ENCODE results near the gene SIPA1L3.

SIPA1L3 gene

DNA sequence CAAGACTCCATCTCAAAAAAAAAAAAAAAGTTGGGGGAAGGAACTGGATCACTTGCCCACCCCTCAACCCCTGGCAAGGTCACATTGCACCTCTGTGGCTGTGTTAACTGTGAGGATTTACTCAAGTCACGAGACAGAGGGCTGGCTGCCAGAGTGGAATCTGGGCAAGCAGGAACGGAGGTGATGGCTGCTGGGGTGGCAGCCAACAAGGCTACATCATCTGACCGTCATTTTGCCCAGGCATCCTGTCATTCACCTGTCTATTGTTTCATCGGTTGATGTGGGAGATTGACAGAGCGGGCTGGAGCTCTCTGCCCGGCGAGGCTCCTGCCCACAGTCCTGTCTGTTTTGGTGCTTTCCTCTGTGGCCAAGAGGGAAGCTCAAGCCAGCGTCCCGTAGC lies 241.3 kb downstream of the SIPA1L3 start:
- H3K4me3 ChIP-seq (ENCODE audit: low read depth, low read length), result no peak overlapping the region
- CTCF ChIA-PET, result interaction anchor here (1.6 to 5.5 kb wide), 3 partner anchors 13 to 246 kb away, joined by 6 to 51 read pairs (median 13); no protein-coding TSS in a partner anchor
- no peak overlapping the region for H3K27ac ChIP-seq (ENCODE audit: extremely low read depth, low read depth, low read length)
- no peaks in the 10 kb centered on the region for H3K9me3 ChIP-seq (ENCODE audit: control insufficient read depth, insufficient read depth, low read depth, low read length)
- peaks cover 0 to 33% of the 10 kb centered on the region in 2 experiments; a peak in 2 of 3 replicates for H3K36me3 ChIP-seq (ENCODE audit: control insufficient read depth in 2 of 2, insufficient read depth in 1 of 2, low read length in 2 of 2)
- H3K4me1 ChIP-seq (ENCODE audit: control insufficient read depth, insufficient read depth, low read length), result peaks cover 2% of the 10 kb centered on the region; the same call in 1 of the 2 replicates
- POLR2A ChIA-PET, result no interaction called here
- TF ChIP-seq SP2 (tag by site-specific recombination; IDR thresholded peaks at IDR 0.05), result no peak
- TF ChIP-seq, protein P1, sequence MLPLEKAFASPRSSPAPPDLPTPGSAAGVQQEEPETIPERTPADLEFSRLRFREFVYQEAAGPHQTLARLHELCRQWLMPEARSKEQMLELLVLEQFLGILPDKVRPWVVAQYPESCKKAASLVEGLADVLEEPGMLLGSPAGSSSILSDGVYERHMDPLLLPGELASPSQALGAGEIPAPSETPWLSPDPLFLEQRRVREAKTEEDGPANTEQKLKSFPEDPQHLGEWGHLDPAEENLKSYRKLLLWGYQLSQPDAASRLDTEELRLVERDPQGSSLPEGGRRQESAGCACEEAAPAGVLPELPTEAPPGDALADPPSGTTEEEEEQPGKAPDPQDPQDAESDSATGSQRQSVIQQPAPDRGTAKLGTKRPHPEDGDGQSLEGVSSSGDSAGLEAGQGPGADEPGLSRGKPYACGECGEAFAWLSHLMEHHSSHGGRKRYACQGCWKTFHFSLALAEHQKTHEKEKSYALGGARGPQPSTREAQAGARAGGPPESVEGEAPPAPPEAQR (tag by site-specific recombination; IDR thresholded peaks at IDR 0.05), result no peak
- TF ChIP-seq, protein P2, sequence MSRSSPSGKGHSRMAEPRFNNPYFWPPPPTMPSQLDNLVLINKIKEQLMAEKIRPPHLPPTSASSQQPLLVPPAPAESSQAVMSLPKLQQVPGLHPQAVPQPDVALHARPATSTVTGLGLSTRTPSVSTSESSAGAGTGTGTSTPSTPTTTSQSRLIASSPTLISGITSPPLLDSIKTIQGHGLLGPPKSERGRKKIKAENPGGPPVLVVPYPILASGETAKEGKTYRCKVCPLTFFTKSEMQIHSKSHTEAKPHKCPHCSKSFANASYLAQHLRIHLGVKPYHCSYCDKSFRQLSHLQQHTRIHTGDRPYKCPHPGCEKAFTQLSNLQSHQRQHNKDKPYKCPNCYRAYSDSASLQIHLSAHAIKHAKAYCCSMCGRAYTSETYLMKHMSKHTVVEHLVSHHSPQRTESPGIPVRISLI (tag by site-specific recombination; IDR thresholded peaks at IDR 0.05), result no peak
- TF ChIP-seq, protein P3, sequence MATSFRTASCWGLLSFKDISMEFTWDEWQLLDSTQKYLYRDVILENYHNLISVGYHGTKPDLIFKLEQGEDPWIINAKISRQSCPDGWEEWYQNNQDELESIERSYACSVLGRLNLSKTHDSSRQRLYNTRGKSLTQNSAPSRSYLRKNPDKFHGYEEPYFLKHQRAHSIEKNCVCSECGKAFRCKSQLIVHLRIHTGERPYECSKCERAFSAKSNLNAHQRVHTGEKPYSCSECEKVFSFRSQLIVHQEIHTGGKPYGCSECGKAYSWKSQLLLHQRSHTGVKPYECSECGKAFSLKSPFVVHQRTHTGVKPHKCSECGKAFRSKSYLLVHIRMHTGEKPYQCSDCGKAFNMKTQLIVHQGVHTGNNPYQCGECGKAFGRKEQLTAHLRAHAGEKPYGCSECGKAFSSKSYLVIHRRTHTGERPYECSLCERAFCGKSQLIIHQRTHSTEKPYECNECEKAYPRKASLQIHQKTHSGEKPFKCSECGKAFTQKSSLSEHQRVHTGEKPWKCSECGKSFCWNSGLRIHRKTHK (tag by site-specific recombination; IDR thresholded peaks at IDR 0.05), result no peak
- no peak for TF ChIP-seq ZNF530 (tag by site-specific recombination; IDR thresholded peaks at IDR 0.05; ENCODE audit: low read depth)
- TF ChIP-seq ZNF37A (tag by site-specific recombination; IDR thresholded peaks at IDR 0.05), result no peak
- no peak for TF ChIP-seq ZNF211 (tag by site-specific recombination; IDR thresholded peaks at IDR 0.05; ENCODE audit: low read depth)
- TF ChIP-seq, protein P4, sequence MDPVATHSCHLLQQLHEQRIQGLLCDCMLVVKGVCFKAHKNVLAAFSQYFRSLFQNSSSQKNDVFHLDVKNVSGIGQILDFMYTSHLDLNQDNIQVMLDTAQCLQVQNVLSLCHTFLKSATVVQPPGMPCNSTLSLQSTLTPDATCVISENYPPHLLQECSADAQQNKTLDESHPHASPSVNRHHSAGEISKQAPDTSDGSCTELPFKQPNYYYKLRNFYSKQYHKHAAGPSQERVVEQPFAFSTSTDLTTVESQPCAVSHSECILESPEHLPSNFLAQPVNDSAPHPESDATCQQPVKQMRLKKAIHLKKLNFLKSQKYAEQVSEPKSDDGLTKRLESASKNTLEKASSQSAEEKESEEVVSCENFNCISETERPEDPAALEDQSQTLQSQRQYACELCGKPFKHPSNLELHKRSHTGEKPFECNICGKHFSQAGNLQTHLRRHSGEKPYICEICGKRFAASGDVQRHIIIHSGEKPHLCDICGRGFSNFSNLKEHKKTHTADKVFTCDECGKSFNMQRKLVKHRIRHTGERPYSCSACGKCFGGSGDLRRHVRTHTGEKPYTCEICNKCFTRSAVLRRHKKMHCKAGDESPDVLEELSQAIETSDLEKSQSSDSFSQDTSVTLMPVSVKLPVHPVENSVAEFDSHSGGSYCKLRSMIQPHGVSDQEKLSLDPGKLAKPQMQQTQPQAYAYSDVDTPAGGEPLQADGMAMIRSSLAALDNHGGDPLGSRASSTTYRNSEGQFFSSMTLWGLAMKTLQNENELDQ (tag by site-specific recombination; IDR thresholded peaks at IDR 0.05; ENCODE audit: low read depth), result no peak
- TF ChIP-seq ZNF140 (tag by site-specific recombination; IDR thresholded peaks at IDR 0.05), result no peak
- TF ChIP-seq ZNF223 (tag by site-specific recombination; IDR thresholded peaks at IDR 0.05), result no peak
- no peak for TF ChIP-seq ZNF48 (tag by site-specific recombination; IDR thresholded peaks at IDR 0.05)
- no peak for TF ChIP-seq KLF8 (tag by site-specific recombination; IDR thresholded peaks at IDR 0.05)
- TF ChIP-seq ZNF391 (tag by site-specific recombination; IDR thresholded peaks at IDR 0.05; ENCODE audit: borderline replicate concordance, low read depth), result no peak
- no peak for TF ChIP-seq ZBTB21 (tag by site-specific recombination; IDR thresholded peaks at IDR 0.05)
- TF ChIP-seq ZNF701 (tag by site-specific recombination; IDR thresholded peaks at IDR 0.05), result no peak
- TF ChIP-seq ZNF112 (tag by site-specific recombination; IDR thresholded peaks at IDR 0.05), result no peak
- no peak for TF ChIP-seq ZNF830 (tag by site-specific recombination; IDR thresholded peaks at IDR 0.05; ENCODE audit: low read depth)
- no peak for TF ChIP-seq ZNF510 (tag by site-specific recombination; IDR thresholded peaks at IDR 0.05; ENCODE audit: insufficient replicate concordance)

DNA sequence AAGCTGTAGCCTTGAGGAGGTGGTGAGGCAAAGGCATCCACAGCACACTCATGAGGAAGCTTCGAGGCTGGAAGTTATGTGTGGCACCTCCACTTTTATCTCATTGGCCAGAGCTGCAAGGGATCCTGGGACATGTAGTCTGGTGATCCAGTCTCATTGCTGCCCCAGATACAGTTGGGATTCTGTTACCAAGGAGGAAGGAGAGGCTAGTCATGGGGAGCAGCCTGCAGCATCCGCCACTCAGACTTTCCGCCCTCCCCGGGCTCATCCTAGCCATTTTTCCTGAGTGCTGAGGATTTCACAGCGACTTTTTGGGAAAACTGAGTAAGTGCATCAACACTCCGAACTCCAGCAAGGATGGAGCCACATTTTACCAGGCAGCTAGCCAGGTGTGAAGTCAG lies 242.7 kb downstream of the SIPA1L3 start:
- Histone ChIP-seq H3K4me1 (ENCODE audit: control insufficient read depth, insufficient read depth, low read length) (peaks cover 2% of the 10 kb centered on the region; the same call in 1 of the 2 replicates), H3K27ac (ENCODE audit: extremely low read depth, low read depth, low read length) (no peak overlapping the region), H3K9me3 (ENCODE audit: control insufficient read depth, insufficient read depth, low read depth, low read length) (no peaks in the 10 kb centered on the region), H3K36me3 (ENCODE audit: control insufficient read depth in 2 of 2, insufficient read depth in 1 of 2, low read length in 2 of 2) (peaks cover 0 to 46% of the 10 kb centered on the region in 2 experiments; a peak in 2 of 3 replicates), H3K4me3 (ENCODE audit: low read depth, low read length) (no peak overlapping the region)
- ChIA-PET CTCF (interaction anchor here (0.6 to 5.5 kb wide), 8 partner anchors 11 to 961 kb away, joined by 3 to 51 read pairs (median 6); no protein-coding TSS in a partner anchor), POLR2A (no interaction called here)
- TF ChIP-seq, protein P5, sequence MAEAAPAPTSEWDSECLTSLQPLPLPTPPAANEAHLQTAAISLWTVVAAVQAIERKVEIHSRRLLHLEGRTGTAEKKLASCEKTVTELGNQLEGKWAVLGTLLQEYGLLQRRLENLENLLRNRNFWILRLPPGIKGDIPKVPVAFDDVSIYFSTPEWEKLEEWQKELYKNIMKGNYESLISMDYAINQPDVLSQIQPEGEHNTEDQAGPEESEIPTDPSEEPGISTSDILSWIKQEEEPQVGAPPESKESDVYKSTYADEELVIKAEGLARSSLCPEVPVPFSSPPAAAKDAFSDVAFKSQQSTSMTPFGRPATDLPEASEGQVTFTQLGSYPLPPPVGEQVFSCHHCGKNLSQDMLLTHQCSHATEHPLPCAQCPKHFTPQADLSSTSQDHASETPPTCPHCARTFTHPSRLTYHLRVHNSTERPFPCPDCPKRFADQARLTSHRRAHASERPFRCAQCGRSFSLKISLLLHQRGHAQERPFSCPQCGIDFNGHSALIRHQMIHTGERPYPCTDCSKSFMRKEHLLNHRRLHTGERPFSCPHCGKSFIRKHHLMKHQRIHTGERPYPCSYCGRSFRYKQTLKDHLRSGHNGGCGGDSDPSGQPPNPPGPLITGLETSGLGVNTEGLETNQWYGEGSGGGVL (tag by site-specific recombination; IDR thresholded peaks at IDR 0.05), result no peak
- TF ChIP-seq ZNF785 (tag by site-specific recombination; IDR thresholded peaks at IDR 0.05) (no peak), ZBTB17 (tag by site-specific recombination; IDR thresholded peaks at IDR 0.05) (0 out of 2 replicates have a peak, but pooled peaks have one; percentile 23)
